Caco-2 (cell line): ENCODE results near the gene CARS2. TPM values are rescaled to one million over a fixed set of nuclear protein-coding genes. Genes with fewer than 3 reads are reported as not detected.
A peak's percentile ranks its signal among the peaks of the same experiment; 100 is the strongest.

Experiments
- BruUV-seq: library from RNA; stranded (reverse); fragments of 400-500 nt; replicated peaks from 2 replicates; lab custom pipeline; 2021; lab: Mats Ljungman, UMichigan
- CTCF ChIA-PET: fragments of 300-600 bp; sonication (Branson Sonifier 250); formaldehyde crosslinking; loops from one replicate; lab custom pipeline; 2022; ENCODE audit warnings: antibody characterized with exemption; lab: Charles Lee
- POLR2A ChIA-PET: fragments of 300-600 bp; sonication (Branson Sonifier 250); formaldehyde crosslinking; loops from one replicate; lab custom pipeline; 2022; ENCODE audit warnings: antibody characterized with exemption; lab: Charles Lee
- DNase-seq, 2 experiments: peaks; one replicate each; pipeline versions ENCODE4 v3.0.0 to v3.0.0-alpha.2; 2020 to 2022
- H3K27me3 ChIP-seq: replicated peaks from 2 replicates; pipeline ENCODE4 v1.6.0; 2011; ENCODE audit warnings: low read length; ENCODE audit not compliant: control insufficient read depth, insufficient read depth
- H3K36me3 ChIP-seq: 2 replicates; pipeline ENCODE4 v1.5.1; 2011; ENCODE audit warnings: low read length; ENCODE audit not compliant: control insufficient read depth, insufficient read depth
- H3K4me1 ChIP-seq: fragments of 250-450 bp; sonication (Bioruptor Pico); 2 replicates; pipeline ENCODE4 v1.5.1; 2020; ENCODE audit warnings: mild to moderate bottlenecking
- H3K4me3 ChIP-seq: 2 replicates; pipeline ENCODE4 v1.5.1; 2011; ENCODE audit warnings: low read depth, mild to moderate bottlenecking, control low read depth, low read length
- H3K9me3 ChIP-seq: fragments of 250-450 bp; sonication (Bioruptor Pico); 2 replicates; pipeline ENCODE4 v1.5.1; 2020; ENCODE audit warnings: mild to moderate bottlenecking, moderate library complexity
- H3K27ac Mint-ChIP-seq: one replicate; pipeline ENCODE4 v1.8.0; 2022; ENCODE audit warnings: mixed read lengths; ENCODE audit not compliant: unreplicated experiment
- H3K27me3 Mint-ChIP-seq: one replicate; pipeline ENCODE4 v1.8.0; 2022; ENCODE audit warnings: mixed read lengths; ENCODE audit not compliant: insufficient read depth, unreplicated experiment
- H3K36me3 Mint-ChIP-seq: one replicate; pipeline ENCODE4 v1.8.0; 2022; ENCODE audit warnings: mild to moderate bottlenecking, mixed read lengths; ENCODE audit not compliant: insufficient read depth, unreplicated experiment
- H3K4me1 Mint-ChIP-seq: one replicate; pipeline ENCODE4 v1.8.0; 2022; ENCODE audit warnings: low read depth, mixed read lengths; ENCODE audit not compliant: unreplicated experiment
- H3K4me3 Mint-ChIP-seq: one replicate; pipeline ENCODE4 v1.8.0; 2022; ENCODE audit warnings: mild to moderate bottlenecking, moderate library complexity, mixed read lengths; ENCODE audit not compliant: unreplicated experiment
- H3K9me3 Mint-ChIP-seq: one replicate; pipeline ENCODE4 v1.8.0; 2022; ENCODE audit warnings: mixed read lengths; ENCODE audit not compliant: unreplicated experiment
- intact Hi-C: fragments of 100-400 bp; cut with micrococcal nuclease; formaldehyde crosslinking; loops from one replicate; pipeline ENCODE4 v1.10.0; 2022; ENCODE audit not compliant: unreplicated experiment
- total RNA-seq: library from RNA; stranded (reverse); gene quantifications from 2 replicates; pipeline ENCODE4 v1.2.3, GENCODE V29; 2022
- TF ChIP-seq, protein P1 (sequence below), 2 experiments: fragments of 200-600 bp in 1 of 2; IDR thresholded peaks; 1 replicate in 1 of 2; 2 replicates in 1 of 2; pipeline versions ENCODE4 v1.5.1 to v1.8.0; 2011 to 2022; ENCODE audit warnings: antibody characterized with exemption in 1 of 2, control low read depth in 1 of 2, inconsistent platforms in 1 of 2, low read depth in 1 of 2, low read length in 1 of 2, mild to moderate bottlenecking in 1 of 2, moderate library complexity in 1 of 2; ENCODE audit not compliant: insufficient read depth in 1 of 2, severe bottlenecking in 1 of 2, unreplicated experiment in 1 of 2

Gene CARS2
- total RNA-seq, 1 experiment from 2014 or later, result 63.1 TPM

DNA sequence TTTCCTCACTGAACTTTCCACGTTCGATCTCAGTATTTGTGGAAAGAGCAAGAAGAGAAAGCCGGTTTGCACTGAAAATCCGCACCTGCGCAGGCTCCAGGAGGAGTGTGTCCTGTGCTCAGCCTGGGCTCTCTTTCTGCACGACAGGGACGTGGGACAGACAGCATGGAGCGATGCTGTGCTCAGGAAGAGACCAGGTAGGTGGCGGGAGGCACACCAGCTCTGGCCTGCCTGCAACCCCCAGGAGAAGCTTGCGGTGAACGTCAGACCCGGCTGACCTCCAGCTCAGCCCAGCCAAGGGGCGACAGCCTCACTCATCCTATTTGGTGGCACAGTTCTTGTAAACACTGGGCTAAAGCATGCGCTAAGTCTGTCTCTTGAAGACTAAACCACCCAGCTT lies 54.6 kb downstream of the CARS2 start:
- Histone ChIP-seq H3K36me3 (peaks cover 3% of the 10 kb centered on the region), H3K9me3 (no peaks in the 10 kb centered on the region), H3K27me3 (no peaks in the 10 kb centered on the region), H3K4me1 (no peaks in the 10 kb centered on the region), H3K4me3 (no peak overlapping the region)
- no peak for DNase-seq
- no TSS peak for BruUV-seq
- H3K27me3 Mint-ChIP-seq, result no peaks in the 10 kb centered on the region
- no peak overlapping the region for H3K27ac Mint-ChIP-seq
- POLR2A ChIA-PET, result no interaction called here
- H3K4me1 Mint-ChIP-seq, result no peaks in the 10 kb centered on the region
- intact Hi-C loops, result no loop called here
- H3K9me3 Mint-ChIP-seq, result no peaks in the 10 kb centered on the region
- TF ChIP-seq, protein P1, sequence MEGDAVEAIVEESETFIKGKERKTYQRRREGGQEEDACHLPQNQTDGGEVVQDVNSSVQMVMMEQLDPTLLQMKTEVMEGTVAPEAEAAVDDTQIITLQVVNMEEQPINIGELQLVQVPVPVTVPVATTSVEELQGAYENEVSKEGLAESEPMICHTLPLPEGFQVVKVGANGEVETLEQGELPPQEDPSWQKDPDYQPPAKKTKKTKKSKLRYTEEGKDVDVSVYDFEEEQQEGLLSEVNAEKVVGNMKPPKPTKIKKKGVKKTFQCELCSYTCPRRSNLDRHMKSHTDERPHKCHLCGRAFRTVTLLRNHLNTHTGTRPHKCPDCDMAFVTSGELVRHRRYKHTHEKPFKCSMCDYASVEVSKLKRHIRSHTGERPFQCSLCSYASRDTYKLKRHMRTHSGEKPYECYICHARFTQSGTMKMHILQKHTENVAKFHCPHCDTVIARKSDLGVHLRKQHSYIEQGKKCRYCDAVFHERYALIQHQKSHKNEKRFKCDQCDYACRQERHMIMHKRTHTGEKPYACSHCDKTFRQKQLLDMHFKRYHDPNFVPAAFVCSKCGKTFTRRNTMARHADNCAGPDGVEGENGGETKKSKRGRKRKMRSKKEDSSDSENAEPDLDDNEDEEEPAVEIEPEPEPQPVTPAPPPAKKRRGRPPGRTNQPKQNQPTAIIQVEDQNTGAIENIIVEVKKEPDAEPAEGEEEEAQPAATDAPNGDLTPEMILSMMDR (IDR thresholded peaks at IDR 0.05; ENCODE audit: insufficient read depth in 1 of 2, low read depth in 1 of 2, low read length in 1 of 2, severe bottlenecking in 1 of 2, unreplicated experiment in 1 of 2), result no peak
- CTCF ChIA-PET, result no interaction called here
- peaks cover 71% of the 10 kb centered on the region for H3K36me3 Mint-ChIP-seq
- H3K4me3 Mint-ChIP-seq, result no peak overlapping the region

DNA sequence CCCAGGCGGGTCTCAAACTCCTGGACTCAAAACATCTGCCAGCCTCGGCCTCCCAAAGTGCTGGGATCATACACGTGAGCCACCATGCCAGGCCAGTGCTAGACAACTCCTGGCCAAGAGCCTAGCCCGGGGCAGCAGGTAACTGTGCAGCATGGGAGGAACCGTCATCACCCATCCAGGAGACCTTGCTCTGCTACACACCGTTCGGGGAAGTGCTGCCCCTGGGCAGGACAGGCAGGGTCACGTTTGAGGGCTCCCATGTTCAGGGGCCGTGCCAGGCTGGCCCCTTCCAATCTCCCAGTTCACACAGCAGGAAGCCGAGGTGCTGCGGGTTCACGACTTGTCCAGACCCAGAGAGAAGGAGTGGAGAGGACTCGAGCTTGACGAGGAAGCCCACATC lies 55.5 kb downstream of the CARS2 start:
- POLR2A ChIA-PET, result no interaction called here
- no peak overlapping the region for H3K4me3 Mint-ChIP-seq

DNA sequence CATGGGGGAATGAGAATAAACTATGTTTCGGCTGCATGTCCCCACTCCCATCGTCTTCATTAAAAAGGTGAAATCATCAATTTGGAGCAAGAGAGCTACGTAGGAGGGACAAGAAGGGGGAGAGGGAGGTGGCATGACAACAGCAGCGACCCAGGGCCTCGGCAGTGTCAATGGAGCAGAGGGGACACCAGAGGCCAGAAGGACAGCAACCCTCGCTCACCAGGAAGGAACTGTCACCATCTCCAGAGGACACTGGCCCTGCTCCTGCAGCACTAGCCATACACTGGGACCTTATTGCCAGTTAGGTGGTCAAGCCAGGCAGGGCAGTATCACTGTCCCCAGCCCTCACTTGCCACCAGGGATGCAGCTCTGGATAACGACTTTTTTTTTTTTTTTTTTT lies 56.4 kb downstream of the CARS2 start:
- H3K4me1 Mint-ChIP-seq, result no peaks in the 10 kb centered on the region
- H3K4me3 Mint-ChIP-seq, result no peak overlapping the region
- DNase-seq, result no peak
- H3K27ac Mint-ChIP-seq, result peak overlapping the region; percentile 57
- no peaks in the 10 kb centered on the region for H3K9me3 Mint-ChIP-seq
- no peaks in the 10 kb centered on the region for H3K4me1 ChIP-seq
- no peaks in the 10 kb centered on the region for H3K9me3 ChIP-seq
- H3K27me3 ChIP-seq, result no peaks in the 10 kb centered on the region
- ChIA-PET CTCF (no interaction called here), POLR2A (no interaction called here)
- H3K4me3 ChIP-seq, result no peak overlapping the region
- H3K27me3 Mint-ChIP-seq, result no peaks in the 10 kb centered on the region
- peaks cover 70% of the 10 kb centered on the region for H3K36me3 Mint-ChIP-seq
- TF ChIP-seq, protein P1 (IDR thresholded peaks at IDR 0.05; ENCODE audit: insufficient read depth in 1 of 2, low read depth in 1 of 2, low read length in 1 of 2, severe bottlenecking in 1 of 2, unreplicated experiment in 1 of 2), result no peak
- BruUV-seq, result no TSS peak
- intact Hi-C loops, result no loop called here
- H3K36me3 ChIP-seq, result peaks cover 3% of the 10 kb centered on the region

More for the DNA sequence above, 55.5 kb downstream of the CARS2 start:
- H3K27ac Mint-ChIP-seq, result no peak overlapping the region
- H3K4me1 Mint-ChIP-seq, result no peaks in the 10 kb centered on the region
- DNase-seq, result no peak
- no peaks in the 10 kb centered on the region for H3K9me3 ChIP-seq
- H3K4me1 ChIP-seq, result no peaks in the 10 kb centered on the region
- CTCF ChIA-PET, result no interaction called here
- H3K9me3 Mint-ChIP-seq, result no peaks in the 10 kb centered on the region
- intact Hi-C loops, result no loop called here
- no TSS peak for BruUV-seq
- peaks cover 3% of the 10 kb centered on the region for H3K36me3 ChIP-seq
- H3K27me3 ChIP-seq, result no peaks in the 10 kb centered on the region
- peaks cover 74% of the 10 kb centered on the region for H3K36me3 Mint-ChIP-seq
- TF ChIP-seq, protein P1 (IDR thresholded peaks at IDR 0.05; ENCODE audit: insufficient read depth in 1 of 2, low read depth in 1 of 2, low read length in 1 of 2, severe bottlenecking in 1 of 2, unreplicated experiment in 1 of 2), result no peak
- H3K27me3 Mint-ChIP-seq, result no peaks in the 10 kb centered on the region
- H3K4me3 ChIP-seq, result no peak overlapping the region
